OCI-LY3 (cell line): Measurements from ENCODE around the gene ERLIN1.
"Not testable (repeated sequence)": the region's sequence is repeated elsewhere in the genome, so short reads cannot be mapped to it uniquely, and the experiment has no call there.

Source experiments
- H2AFZ ChIP-seq: fragments of 200-600, 300-600 bp; shearing (Covaris generic); 2 replicates; pipeline ENCODE4 v1.6.0; 2014; ENCODE audit warnings: antibody characterized with exemption, low read depth, low read length
- H3K27ac ChIP-seq: fragments of 200-600, 300-600 bp; sonication (generic); 2 replicates; pipeline ENCODE4 v1.5.1; 2014; ENCODE audit warnings: mild to moderate bottlenecking, low read length, moderate library complexity, mixed read lengths
- H3K27me3 ChIP-seq: fragments of 200-600, 300-600 bp; sonication (generic); 2 replicates; pipeline ENCODE4 v1.6.1; 2014; ENCODE audit warnings: low read depth, low read length, mixed read lengths
- H3K36me3 ChIP-seq: fragments of 200-600, 300-600 bp; sonication (generic); replicated peaks from 2 replicates; pipeline ENCODE3; 2014; ENCODE audit warnings: low read depth, low read length, mixed read lengths
- H3K4me1 ChIP-seq: fragments of 300-600, 200-600 bp; sonication (generic); 2 replicates; pipeline ENCODE4 v1.6.1; 2014; ENCODE audit warnings: low read length, mixed read lengths
- H3K4me2 ChIP-seq: fragments of 200-600, 300-600 bp; sonication (generic); 2 replicates; pipeline ENCODE4 v1.6.1; 2014; ENCODE audit warnings: low read length, mixed read lengths
- H3K4me3 ChIP-seq: fragments of 300-600, 200-600 bp; sonication (generic); 2 replicates; pipeline ENCODE4 v1.5.1; 2014; ENCODE audit warnings: antibody characterized with exemption, mild to moderate bottlenecking, low read length, moderate library complexity
- H3K79me2 ChIP-seq: fragments of 300-600, 200-600 bp; shearing (Covaris generic); 2 replicates; pipeline ENCODE4 v1.6.1; 2014; ENCODE audit warnings: mild to moderate bottlenecking, low read length, mixed read lengths
- H3K9ac ChIP-seq: fragments of 300-600, 200-600 bp; shearing (Covaris generic); 2 replicates; pipeline ENCODE4 v1.6.0; 2014; ENCODE audit warnings: mild to moderate bottlenecking, low read length, moderate library complexity
- H3K9me3 ChIP-seq: fragments of 200-600, 300-600 bp; shearing (Covaris generic); 2 replicates; pipeline ENCODE4 v1.6.1; 2014; ENCODE audit warnings: low read length, mixed read lengths; ENCODE audit not compliant: insufficient read depth
- H4K20me1 ChIP-seq: fragments of 200-600, 300-600 bp; sonication (generic); 2 replicates; pipeline ENCODE4 v1.6.1; 2016; ENCODE audit warnings: low read length, mixed read lengths; ENCODE audit not compliant: insufficient read depth
- EZH2phosphoT487 ChIP-seq: fragments of 200-600 bp; shearing (Covaris generic); IDR thresholded peaks from 2 replicates; pipeline ENCODE4 v1.6.1; 2018; ENCODE audit warnings: antibody characterized with exemption, mixed run types, low read depth
- TF ChIP-seq, protein P1 (sequence below): fragments of 200-600, 300-600 bp; sonication (generic); IDR thresholded peaks from 2 replicates; pipeline ENCODE4 v1.5.1; 2014; ENCODE audit warnings: antibody characterized with exemption, low read length, low read depth

ERLIN1 gene

GRCh38 chr10:100129424-100129823 lies 56.4 kb downstream of the ERLIN1 start:
- no peak overlapping the region for H3K27ac ChIP-seq
- H4K20me1 ChIP-seq, result no peaks in the 10 kb centered on the region
- H3K36me3 ChIP-seq, result no peaks in the 10 kb centered on the region
- TF ChIP-seq, protein P1, sequence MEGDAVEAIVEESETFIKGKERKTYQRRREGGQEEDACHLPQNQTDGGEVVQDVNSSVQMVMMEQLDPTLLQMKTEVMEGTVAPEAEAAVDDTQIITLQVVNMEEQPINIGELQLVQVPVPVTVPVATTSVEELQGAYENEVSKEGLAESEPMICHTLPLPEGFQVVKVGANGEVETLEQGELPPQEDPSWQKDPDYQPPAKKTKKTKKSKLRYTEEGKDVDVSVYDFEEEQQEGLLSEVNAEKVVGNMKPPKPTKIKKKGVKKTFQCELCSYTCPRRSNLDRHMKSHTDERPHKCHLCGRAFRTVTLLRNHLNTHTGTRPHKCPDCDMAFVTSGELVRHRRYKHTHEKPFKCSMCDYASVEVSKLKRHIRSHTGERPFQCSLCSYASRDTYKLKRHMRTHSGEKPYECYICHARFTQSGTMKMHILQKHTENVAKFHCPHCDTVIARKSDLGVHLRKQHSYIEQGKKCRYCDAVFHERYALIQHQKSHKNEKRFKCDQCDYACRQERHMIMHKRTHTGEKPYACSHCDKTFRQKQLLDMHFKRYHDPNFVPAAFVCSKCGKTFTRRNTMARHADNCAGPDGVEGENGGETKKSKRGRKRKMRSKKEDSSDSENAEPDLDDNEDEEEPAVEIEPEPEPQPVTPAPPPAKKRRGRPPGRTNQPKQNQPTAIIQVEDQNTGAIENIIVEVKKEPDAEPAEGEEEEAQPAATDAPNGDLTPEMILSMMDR, result no peak
- no peak for TF ChIP-seq EZH2phosphoT487
- no peak overlapping the region for H3K4me2 ChIP-seq
- H3K9ac ChIP-seq, result no peak overlapping the region
- H3K27me3 ChIP-seq, result no peaks in the 10 kb centered on the region
- H3K4me1 ChIP-seq, result no peaks in the 10 kb centered on the region
- H2AFZ ChIP-seq, result no peak overlapping the region
- no peak overlapping the region for H3K4me3 ChIP-seq
- H3K79me2 ChIP-seq, result no peaks in the 10 kb centered on the region
- H3K9me3 ChIP-seq, result no peaks in the 10 kb centered on the region

DNA sequence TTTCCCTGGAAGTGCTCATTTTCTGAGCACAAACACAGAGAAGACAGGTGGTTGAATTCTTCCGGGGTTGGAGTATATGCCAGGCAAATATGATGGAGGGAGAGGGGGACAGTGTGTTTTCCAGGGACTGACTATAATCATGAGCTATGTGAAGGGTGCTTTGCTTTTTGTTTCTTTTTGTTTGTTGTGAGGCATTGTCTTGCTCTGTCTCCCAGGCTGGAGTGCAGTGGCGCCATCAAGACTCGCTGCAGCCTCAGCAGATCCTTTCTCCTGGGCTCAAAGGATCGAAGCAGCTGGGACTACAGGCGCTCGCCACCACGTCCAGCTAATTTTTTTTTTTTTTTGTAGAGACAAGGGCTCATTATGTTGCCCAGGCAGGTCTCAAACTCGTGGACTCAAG lies 56.9 kb downstream of the ERLIN1 start:
- H2AFZ ChIP-seq, result no peak overlapping the region
- no peaks in the 10 kb centered on the region for H3K79me2 ChIP-seq
- H3K27ac ChIP-seq, result no peak overlapping the region
- no peaks in the 10 kb centered on the region for H3K4me1 ChIP-seq
- H3K4me2 ChIP-seq, result no peak overlapping the region
- H3K9ac ChIP-seq, result no peak overlapping the region
- H3K36me3 ChIP-seq, result no peaks in the 10 kb centered on the region
- TF ChIP-seq EZH2phosphoT487, result no peak
- TF ChIP-seq, protein P1, result no peak
- H3K4me3 ChIP-seq, result no peak overlapping the region
- H3K9me3 ChIP-seq, result no peaks in the 10 kb centered on the region
- no peaks in the 10 kb centered on the region for H4K20me1 ChIP-seq
- H3K27me3 ChIP-seq, result no peaks in the 10 kb centered on the region

- not testable (repeated sequence) for H3K9ac ChIP-seq, H3K4me1 ChIP-seq, H3K4me3 ChIP-seq, H3K27ac ChIP-seq, H2AFZ ChIP-seq, H3K79me2 ChIP-seq, H3K27me3 ChIP-seq, H3K9me3 ChIP-seq, H4K20me1 ChIP-seq, H3K4me2 ChIP-seq, H3K36me3 ChIP-seq
These were observed 60.5 kb downstream of the ERLIN1 start for GRCh38 chr10:100125335-100125734.

GRCh38 chr10:100124097-100124496 lies 61.7 kb downstream of the ERLIN1 start:
- Histone ChIP-seq H3K9me3 (no peaks in the 10 kb centered on the region), H3K4me2 (no peak overlapping the region), H4K20me1 (no peaks in the 10 kb centered on the region), H3K27ac (no peak overlapping the region), H2AFZ (no peak overlapping the region), H3K79me2 (no peaks in the 10 kb centered on the region), H3K4me3 (no peak overlapping the region), H3K27me3 (no peaks in the 10 kb centered on the region), H3K36me3 (no peaks in the 10 kb centered on the region), H3K9ac (no peak overlapping the region), H3K4me1 (no peaks in the 10 kb centered on the region)
- TF ChIP-seq EZH2phosphoT487, result no peak
- TF ChIP-seq, protein P1, result no peak

GRCh38 chr10:100122780-100123179 lies 63.0 kb downstream of the ERLIN1 start:
- Histone ChIP-seq H3K27ac (no peak overlapping the region), H3K4me2 (no peak overlapping the region), H3K4me3 (no peak overlapping the region), H3K36me3 (no peaks in the 10 kb centered on the region), H3K9ac (no peak overlapping the region), H3K27me3 (no peaks in the 10 kb centered on the region), H3K4me1 (no peaks in the 10 kb centered on the region), H3K79me2 (no peaks in the 10 kb centered on the region), H3K9me3 (no peaks in the 10 kb centered on the region), H4K20me1 (no peaks in the 10 kb centered on the region), H2AFZ (no peak overlapping the region)
- TF ChIP-seq, protein P1, result no peak
- no peak for TF ChIP-seq EZH2phosphoT487
